Measurements from ENCODE around the gene WDR89. TPM values are rescaled to one million over a fixed set of nuclear protein-coding genes. Genes with fewer than 3 reads are reported as not detected.

Gene WDR89
- total RNA-seq, 4 donors from 2014 or later = 3.5 to 7.4 (median 5.8) TPM

- H3K9me3 ChIP-seq = peaks cover 0 to 6% (median 0%) of the 10 kb centered on the region in 3 donors
- no peak overlapping the region for H3K27ac ChIP-seq
- H3K4me1 ChIP-seq = no peaks in the 10 kb centered on the region
- intact Hi-C loops (cut with DNase I) = no loop called here
- TF ChIP-seq CTCF (IDR thresholded peaks at IDR 0.05) = no peak
- no peak overlapping the region for H3K4me3 ChIP-seq
- H3K27me3 ChIP-seq = no peaks in the 10 kb centered on the region
- 67 to 68% methylated on average over 7 of the region's 7 CpGs for WGBS, 2 donors
- no peaks in the 10 kb centered on the region for H3K36me3 ChIP-seq
- DNase-seq = no peak
Observed at GRCh38 chr14:63563370-63564026, 78.2 kb downstream of the WDR89 start.

- Histone ChIP-seq H3K9me3 (peaks cover 0 to 6% (median 0%) of the 10 kb centered on the region in 3 donors), H3K36me3 (no peaks in the 10 kb centered on the region), H3K27ac (no peak overlapping the region), H3K4me3 (no peak overlapping the region), H3K27me3 (no peaks in the 10 kb centered on the region), H3K4me1 (no peaks in the 10 kb centered on the region)
- no peak for TF ChIP-seq CTCF (IDR thresholded peaks at IDR 0.05)
- TF ChIP-seq POLR2A (IDR thresholded peaks at IDR 0.05) = no peak
- no peak for DNase-seq
- 64 to 80% methylated on average over 3 of the region's 3 CpGs for WGBS, 2 donors
- intact Hi-C loops (cut with DNase I) = no loop called here
Observed at GRCh38 chr14:63562405-63562804, 79.3 kb downstream of the WDR89 start.

- no peak for TF ChIP-seq CTCF (IDR thresholded peaks at IDR 0.05)
- no peak for TF ChIP-seq POLR2A (IDR thresholded peaks at IDR 0.05)
- no peak for DNase-seq
- Histone ChIP-seq H3K27ac (no peak overlapping the region), H3K27me3 (no peaks in the 10 kb centered on the region), H3K4me3 (no peak overlapping the region), H3K4me1 (no peaks in the 10 kb centered on the region), H3K9me3 (peaks cover 0 to 6% (median 0%) of the 10 kb centered on the region in 3 donors), H3K36me3 (no peaks in the 10 kb centered on the region)
- intact Hi-C loops (cut with DNase I) = no loop called here
- WGBS, 2 donors = 69 to 70% methylated on average over 7 of the region's 7 CpGs
Observed at GRCh38 chr14:63555572-63555971, 86.1 kb downstream of the WDR89 start.

- Histone ChIP-seq H3K27ac (no peak overlapping the region), H3K9me3 (no peaks in the 10 kb centered on the region), H3K27me3 (no peaks in the 10 kb centered on the region), H3K4me3 (no peak overlapping the region), H3K36me3 (no peaks in the 10 kb centered on the region), H3K4me1 (no peaks in the 10 kb centered on the region)
- no peak for DNase-seq
- 41 to 50% methylated on average over 3 of the region's 3 CpGs for WGBS, 2 donors
- no peak for TF ChIP-seq CTCF (IDR thresholded peaks at IDR 0.05)
- no peak for TF ChIP-seq POLR2A (IDR thresholded peaks at IDR 0.05)
- intact Hi-C loops (cut with DNase I) = no loop called here
Observed at GRCh38 chr14:63551332-63551731, 90.3 kb downstream of the WDR89 start.

- 72 to 78% methylated on average over 8 of the region's 8 CpGs for WGBS, 2 donors
- TF ChIP-seq POLR2A (IDR thresholded peaks at IDR 0.05) = no peak
- TF ChIP-seq CTCF (IDR thresholded peaks at IDR 0.05) = no peak
- intact Hi-C loops (cut with DNase I) = loop anchor here (5.0 to 10.0 kb wide), 2 partner anchors 77 to 161 kb away; no protein-coding TSS in a partner anchor
- Histone ChIP-seq H3K36me3 (no peaks in the 10 kb centered on the region), H3K27me3 (no peaks in the 10 kb centered on the region), H3K4me3 (no peak overlapping the region), H3K27ac (no peak overlapping the region), H3K4me1 (peaks cover 0 to 14% (median 6%) of the 10 kb centered on the region in 3 donors), H3K9me3 (no peaks in the 10 kb centered on the region)
- no peak for DNase-seq
Observed at GRCh38 chr14:63547798-63548335, 93.8 kb downstream of the WDR89 start.

Small RNA genes lying within 50 kb of the gene (small RNA-seq; reads per million reads assigned to genes)
- 0 reads per million in 4 donors for gene RF00012
- 0 reads per million in 4 donors for gene RF00019
- 0 reads per million in 4 donors for gene RNU6-1162P
- 0 reads per million in 4 donors for gene RNU6-597P

Other genes with a start within 250 kb of the WDR89 start
- gene PPP2R5E, start 98.5 kb downstream of the WDR89 start, total RNA-seq = 10 to 100 TPM; 18.9 to 31.2 (median 26.0) TPM
- gene SGPP1, start 86.2 kb upstream of the WDR89 start, total RNA-seq = 10 to 100 TPM in 3 of 4 donors, 1 to 10 TPM in 1; 5.8 to 15.7 (median 14.6) TPM
- gene SYNE2, start 211.1 kb upstream of the WDR89 start, total RNA-seq = 100 to 1,000 TPM; 128 to 197 (median 145) TPM